Neural cell (in vitro differentiated cells): Measurements from ENCODE around the gene MICAL2. TPM values are rescaled to one million over a fixed set of nuclear protein-coding genes. Genes with fewer than 3 reads are reported as not detected.

Source experiments
- H2AFZ ChIP-seq: fragments of 200-600, 300-800 bp; sonication (generic), shearing (Covaris generic); 2 replicates; pipeline ENCODE4 v1.6.0; 2014; ENCODE audit warnings: low read depth, mild to moderate bottlenecking, antibody characterized with exemption, low read length, moderate library complexity
- H3F3A ChIP-seq: fragments of 200-600 bp; shearing (Covaris generic); 2 replicates; pipeline ENCODE4 v1.6.1; 2016; ENCODE audit warnings: mild to moderate bottlenecking, moderate library complexity, mixed read lengths, antibody characterized with exemption, low read length; ENCODE audit not compliant: insufficient read depth, poor library complexity, severe bottlenecking
- H3K27ac ChIP-seq: fragments of 200-600, 300-800 bp; sonication (generic), shearing (Covaris generic); 2 replicates; pipeline ENCODE4 v1.5.1; 2014; ENCODE audit warnings: mild to moderate bottlenecking, low read length, moderate library complexity
- H3K27me3 ChIP-seq: fragments of 300-800, 200-600 bp; sonication (generic), shearing (Covaris generic); 2 replicates; pipeline ENCODE4 v1.6.0; 2014; ENCODE audit warnings: mild to moderate bottlenecking, low read depth, low read length, moderate library complexity; ENCODE audit not compliant: insufficient read depth
- H3K36me3 ChIP-seq: fragments of 300-800, 200-600 bp; sonication (generic), shearing (Covaris generic); 2 replicates; pipeline ENCODE4 v1.5.1; 2014; ENCODE audit warnings: mild to moderate bottlenecking, antibody characterized with exemption, low read length, moderate library complexity; ENCODE audit not compliant: insufficient read depth
- H3K4me2 ChIP-seq: fragments of 300-800, 200-600 bp; sonication (generic), shearing (Covaris generic); 2 replicates; pipeline ENCODE4 v1.6.0; 2014; ENCODE audit warnings: mild to moderate bottlenecking, low read length
- H3K4me3 ChIP-seq: fragments of 300-800, 200-600 bp; sonication (generic), shearing (Covaris generic); 2 replicates; pipeline ENCODE4 v1.5.1; 2014; ENCODE audit warnings: mild to moderate bottlenecking, low read length, moderate library complexity
- H3K79me2 ChIP-seq: fragments of 200-600 bp; shearing (Covaris generic); replicated peaks from 2 replicates; pipeline ENCODE4 v1.6.0; 2014; ENCODE audit warnings: mild to moderate bottlenecking, low read length, moderate library complexity; ENCODE audit not compliant: insufficient read depth
- H3K9ac ChIP-seq: fragments of 300-800, 200-600 bp; sonication (generic), shearing (Covaris generic); 2 replicates; pipeline ENCODE4 v1.6.1; 2016; ENCODE audit warnings: mild to moderate bottlenecking, low read length, mixed read lengths
- H3K9me2 ChIP-seq: fragments of 200-600 bp; shearing (Covaris generic); 2 replicates; pipeline ENCODE4 v1.6.1; 2016; ENCODE audit warnings: mild to moderate bottlenecking, low read length, mixed read lengths; ENCODE audit not compliant: insufficient read depth
- H3K9me3 ChIP-seq: fragments of 200-600, 300-800 bp; sonication (generic), shearing (Covaris generic); 2 replicates; pipeline ENCODE4 v1.6.1; 2016; ENCODE audit warnings: mild to moderate bottlenecking, mixed run types, low read length, moderate library complexity, mixed read lengths
- H4K20me1 ChIP-seq: fragments of 200-600 bp; shearing (Covaris generic); 2 replicates; pipeline ENCODE4 v1.6.1; 2016; ENCODE audit warnings: mild to moderate bottlenecking, mixed run types; ENCODE audit not compliant: insufficient read depth
- CTCF ChIP-seq: fragments of 450-650 bp; IDR thresholded peaks from 2 replicates; pipeline ENCODE4 v1.5.1; 2014; ENCODE audit warnings: antibody characterized with exemption, mild to moderate bottlenecking, moderate library complexity; ENCODE audit not compliant: poor library complexity, severe bottlenecking
- EP300 ChIP-seq: fragments of 450-650 bp; conservative IDR thresholded peaks from 2 replicates; pipeline ENCODE4 v1.6.1; 2014; ENCODE audit warnings: antibody characterized with exemption, mild to moderate bottlenecking, moderate library complexity; ENCODE audit not compliant: poor library complexity, severe bottlenecking
- EZH2 ChIP-seq: fragments of 200-600, 300-800 bp; shearing (Covaris generic), sonication (generic); IDR thresholded peaks from 2 replicates; pipeline ENCODE4 v1.6.1; 2014; ENCODE audit warnings: antibody characterized with exemption, low read length, borderline replicate concordance, mild to moderate bottlenecking; ENCODE audit not compliant: insufficient read depth, poor library complexity, severe bottlenecking
- MXI1 ChIP-seq: fragments of 450-650 bp; conservative IDR thresholded peaks from 2 replicates; pipeline ENCODE4 v1.6.1; 2014; ENCODE audit warnings: antibody characterized with exemption, mild to moderate bottlenecking; ENCODE audit not compliant: poor library complexity, severe bottlenecking
- POLR2AphosphoS5 ChIP-seq: IDR thresholded peaks from 2 replicates; pipeline ENCODE4 v1.6.1; 2012
- RAD21 ChIP-seq: fragments of 450-650 bp; conservative IDR thresholded peaks from 2 replicates; pipeline ENCODE4 v1.6.1; 2014; ENCODE audit warnings: antibody characterized with exemption, mild to moderate bottlenecking, moderate library complexity
- REST ChIP-seq: IDR thresholded peaks from 2 replicates; pipeline ENCODE4 v1.6.1; 2012; ENCODE audit warnings: borderline replicate concordance
- SMC3 ChIP-seq: fragments of 450-650 bp; conservative IDR thresholded peaks from 2 replicates; pipeline ENCODE4 v1.6.1; 2014; ENCODE audit warnings: antibody characterized with exemption, mild to moderate bottlenecking, moderate library complexity; ENCODE audit not compliant: poor library complexity
- TAF1 ChIP-seq: IDR thresholded peaks from 2 replicates; pipeline ENCODE4 v1.6.1; 2012; ENCODE audit warnings: low read depth
- polyA plus RNA-seq: library from polyadenylated mRNA; depleted of rRNA; stranded (reverse); fragments of >200 nt; gene quantifications from 2 replicates; pipeline ENCODE4 v1.2.3, GENCODE V29; 2014

Gene MICAL2
- polyA plus RNA-seq, 1 donor from 2014 or later: 2.2 TPM

GRCh38 chr11:12182302-12182675 lies 71.9 kb downstream of the MICAL2 start:
- no peak overlapping the region for H3K27ac ChIP-seq
- H3K79me2 ChIP-seq: no peaks in the 10 kb centered on the region
- no peak for TF ChIP-seq EP300
- no peak for TF ChIP-seq EZH2
- no peak for TF ChIP-seq SMC3
- no peak for TF ChIP-seq CTCF
- no peak for TF ChIP-seq REST
- no peaks in the 10 kb centered on the region for H3K27me3 ChIP-seq
- no peaks in the 10 kb centered on the region for H3F3A ChIP-seq
- H3K4me3 ChIP-seq: no peak overlapping the region
- H3K9me2 ChIP-seq: no peaks in the 10 kb centered on the region
- no peaks in the 10 kb centered on the region for H4K20me1 ChIP-seq
- no peaks in the 10 kb centered on the region for H3K36me3 ChIP-seq
- H3K9ac ChIP-seq: no peak overlapping the region
- H2AFZ ChIP-seq: no peak overlapping the region
- H3K4me2 ChIP-seq: no peak overlapping the region
- no peaks in the 10 kb centered on the region for H3K9me3 ChIP-seq

GRCh38 chr11:12182676-12183541 lies 72.5 kb downstream of the MICAL2 start:
- H3K79me2 ChIP-seq: no peaks in the 10 kb centered on the region

More at GRCh38 chr11:12182676-12183541, 72.5 kb downstream of the MICAL2 start:
- Histone ChIP-seq H3K27me3 (no peaks in the 10 kb centered on the region), H3K9ac (no peak overlapping the region), H3K27ac (no peak overlapping the region), H3K4me3 (no peak overlapping the region), H2AFZ (no peak overlapping the region), H3K36me3 (no peaks in the 10 kb centered on the region), H3K4me2 (no peak overlapping the region), H4K20me1 (no peaks in the 10 kb centered on the region), H3K9me3 (no peaks in the 10 kb centered on the region), H3F3A (no peaks in the 10 kb centered on the region), H3K9me2 (no peaks in the 10 kb centered on the region)
- TF ChIP-seq EZH2 (no peak), POLR2AphosphoS5 (no peak), TAF1 (no peak), SMC3 (no peak), RAD21 (no peak), EP300 (no peak), MXI1 (no peak), CTCF (no peak), REST (no peak)
